ENCODE data around the gene PFDN6.
"Not testable (repeated sequence)": the region's sequence is repeated elsewhere in the genome, so short reads cannot be mapped to it uniquely, and the experiment has no call there.

PFDN6 gene

GRCh38 chr6:33273129-33273923 lies 16.1 kb upstream of the PFDN6 start:
- in situ Hi-C loops (cut with MboI; ENCODE audit: low sequenced_read_pairs) = no loop called here

GRCh38 chr6:33273924-33274902 lies 15.2 kb upstream of the PFDN6 start:
- in situ Hi-C loops (cut with MboI; ENCODE audit: low sequenced_read_pairs) = no loop called here

GRCh38 chr6:33275795-33276580 lies 13.4 kb upstream of the PFDN6 start:
- in situ Hi-C loops (cut with MboI; ENCODE audit: low sequenced_read_pairs) = not testable (repeated sequence)

- in situ Hi-C loops (cut with MboI; ENCODE audit: low sequenced_read_pairs) = no loop called here
Observed at GRCh38 chr6:33276581-33276863, 12.9 kb upstream of the PFDN6 start.

- in situ Hi-C loops (cut with MboI; ENCODE audit: low sequenced_read_pairs) = no loop called here
Observed at GRCh38 chr6:33276864-33277662, 12.3 kb upstream of the PFDN6 start, which contains the start of gene B3GALT4. B3GALT4 (plus strand) TSS chr6:33277123; CDS start chr6:33277420, 297 bp downstream.

- in situ Hi-C loops (cut with MboI; ENCODE audit: low sequenced_read_pairs) = no loop called here
Observed at GRCh38 chr6:33277663-33278391, 11.6 kb upstream of the PFDN6 start.

GRCh38 chr6:33278392-33278741 lies 11.0 kb upstream of the PFDN6 start:
- in situ Hi-C loops (cut with MboI; ENCODE audit: low sequenced_read_pairs) = no loop called here

- in situ Hi-C loops (cut with MboI; ENCODE audit: low sequenced_read_pairs) = no loop called here
Observed at GRCh38 chr6:33278810-33279209, 10.6 kb upstream of the PFDN6 start.

GRCh38 chr6:33279257-33279695 lies 10.1 kb upstream of the PFDN6 start:
- in situ Hi-C loops (cut with MboI; ENCODE audit: low sequenced_read_pairs) = no loop called here

GRCh38 chr6:33279971-33280511 lies 9.4 kb upstream of the PFDN6 start:
- in situ Hi-C loops (cut with MboI; ENCODE audit: low sequenced_read_pairs) = no loop called here

- in situ Hi-C loops (cut with MboI; ENCODE audit: low sequenced_read_pairs) = no loop called here
Observed at GRCh38 chr6:33280539-33280938, 8.9 kb upstream of the PFDN6 start.

- in situ Hi-C loops (cut with MboI; ENCODE audit: low sequenced_read_pairs) = not testable (repeated sequence)
Observed at GRCh38 chr6:33285214-33285613, 4.2 kb upstream of the PFDN6 start.

GRCh38 chr6:33286946-33287914 lies 2.2 kb upstream of the PFDN6 start:
- in situ Hi-C loops (cut with MboI; ENCODE audit: low sequenced_read_pairs) = no loop called here

GRCh38 chr6:33288141-33288920 lies 1.1 kb upstream of the PFDN6 start:
- in situ Hi-C loops (cut with MboI; ENCODE audit: low sequenced_read_pairs) = no loop called here

- in situ Hi-C loops (cut with MboI; ENCODE audit: low sequenced_read_pairs) = no loop called here
Observed at GRCh38 chr6:33289784-33290315, 449 bp downstream of the PFDN6 start.

- in situ Hi-C loops (cut with MboI; ENCODE audit: low sequenced_read_pairs) = no loop called here
Observed at GRCh38 chr6:33290459-33290858, 1.1 kb downstream of the PFDN6 start.

- in situ Hi-C loops (cut with MboI; ENCODE audit: low sequenced_read_pairs) = no loop called here
Observed at GRCh38 chr6:33292996-33293682, 3.7 kb downstream of the PFDN6 start.
